HG02763 (cell line): ENCODE results near the gene G3BP2.
"Not testable (repeated sequence)": the region's sequence is repeated elsewhere in the genome, so short reads cannot be mapped to it uniquely, and the experiment has no call there.

Experiments used
- ATAC-seq: cut with Tn5 transposase; IDR thresholded peaks from one replicate; pipeline ENCODE4 v1.9.1; 2021; ENCODE audit warnings: mild to moderate bottlenecking, moderate library complexity; ENCODE audit not compliant: unreplicated experiment

G3BP2 gene

GRCh38 chr4:75685546-75686189 is 12.5 kb upstream of the G3BP2 start:
- ATAC-seq: no peak

GRCh38 chr4:75683482-75684155 is 10.4 kb upstream of the G3BP2 start:
- no peak for ATAC-seq

GRCh38 chr4:75679876-75680575 is 6.8 kb upstream of the G3BP2 start:
- ATAC-seq: no peak

- ATAC-seq: no peak
Observed at GRCh38 chr4:75678965-75679364, 5.8 kb upstream of the G3BP2 start.

GRCh38 chr4:75678473-75678872 is 5.3 kb upstream of the G3BP2 start:
- no peak for ATAC-seq

GRCh38 chr4:75675004-75675531 is 1.9 kb upstream of the G3BP2 start:
- no peak for ATAC-seq

GRCh38 chr4:75673959-75674328 is 733 bp upstream of the G3BP2 start:
- ATAC-seq: no peak

GRCh38 chr4:75672461-75673026 is 667 bp downstream of the G3BP2 start:
- ATAC-seq: peak; percentile 21

GRCh38 chr4:75671802-75672421 is 1.3 kb downstream of the G3BP2 start:
- ATAC-seq: no peak

GRCh38 chr4:75668596-75668995 is 4.6 kb downstream of the G3BP2 start:
- ATAC-seq: no peak

- ATAC-seq: not testable (repeated sequence)
Observed at GRCh38 chr4:75667636-75668035, 5.6 kb downstream of the G3BP2 start.

- no peak for ATAC-seq
Observed at GRCh38 chr4:75666299-75666698, 6.9 kb downstream of the G3BP2 start.

GRCh38 chr4:75664604-75665003 is 8.6 kb downstream of the G3BP2 start:
- ATAC-seq: not testable (repeated sequence)

- ATAC-seq: no peak
Observed at GRCh38 chr4:75662626-75663025, 10.6 kb downstream of the G3BP2 start.

GRCh38 chr4:75660491-75660890 is 12.7 kb downstream of the G3BP2 start:
- no peak for ATAC-seq

- no peak for ATAC-seq
Observed at GRCh38 chr4:75659512-75660031, 13.6 kb downstream of the G3BP2 start.

- no peak for ATAC-seq
Observed at GRCh38 chr4:75658876-75659275, 14.3 kb downstream of the G3BP2 start.

GRCh38 chr4:75655562-75655961 is 17.6 kb downstream of the G3BP2 start:
- no peak for ATAC-seq

GRCh38 chr4:75654905-75655304 is 18.3 kb downstream of the G3BP2 start:
- ATAC-seq: no peak

- ATAC-seq: no peak
Observed at GRCh38 chr4:75653845-75654503, 19.2 kb downstream of the G3BP2 start.
